HL-60 (cell line): ENCODE measurements around the gene ZNF622.

Experiments
- DNase-seq, 2 experiments: peaks; one replicate each; pipeline ENCODE4 v3.0.0-alpha.2; 2010 to 2020; ENCODE audit warnings: low read depth in 1 of 2, low spot score in 1 of 2
- H3K27ac ChIP-seq: fragments of 250-450 bp; sonication (Bioruptor Pico); replicated peaks from 2 replicates; pipeline ENCODE4 v1.5.1; 2020; ENCODE audit warnings: mild to moderate bottlenecking, moderate library complexity
- H3K27me3 ChIP-seq: fragments of 250-450 bp; sonication (Bioruptor Pico); 2 replicates; pipeline ENCODE4 v1.5.1; 2021; ENCODE audit warnings: mild to moderate bottlenecking, moderate library complexity; ENCODE audit not compliant: insufficient read depth, poor library complexity, severe bottlenecking
- H3K4me3 ChIP-seq: replicated peaks from 2 replicates; pipeline ENCODE4 v1.5.1; 2011; ENCODE audit warnings: mild to moderate bottlenecking, control low read depth, low read length; ENCODE audit not compliant: insufficient read depth
- CTCF ChIP-seq: IDR thresholded peaks from one replicate; pipeline ENCODE4 v1.5.1; 2011; ENCODE audit warnings: low read length, control low read depth, inconsistent platforms; ENCODE audit not compliant: insufficient read depth
- GABPA ChIP-seq: IDR thresholded peaks from 2 replicates; pipeline ENCODE4 v1.6.1; 2012; ENCODE audit warnings: low read depth
- POLR2AphosphoS5 ChIP-seq: IDR thresholded peaks from 2 replicates; pipeline ENCODE4 v1.6.1; 2012; ENCODE audit warnings: low read depth
- REST ChIP-seq: IDR thresholded peaks from 2 replicates; pipeline ENCODE4 v1.6.1; 2012; ENCODE audit warnings: low read depth; ENCODE audit not compliant: insufficient replicate concordance
- SPI1 ChIP-seq: IDR thresholded peaks from 2 replicates; pipeline ENCODE4 v1.6.1; 2012; ENCODE audit warnings: low read depth, mild to moderate bottlenecking, borderline replicate concordance

The ZNF622 gene

DNA sequence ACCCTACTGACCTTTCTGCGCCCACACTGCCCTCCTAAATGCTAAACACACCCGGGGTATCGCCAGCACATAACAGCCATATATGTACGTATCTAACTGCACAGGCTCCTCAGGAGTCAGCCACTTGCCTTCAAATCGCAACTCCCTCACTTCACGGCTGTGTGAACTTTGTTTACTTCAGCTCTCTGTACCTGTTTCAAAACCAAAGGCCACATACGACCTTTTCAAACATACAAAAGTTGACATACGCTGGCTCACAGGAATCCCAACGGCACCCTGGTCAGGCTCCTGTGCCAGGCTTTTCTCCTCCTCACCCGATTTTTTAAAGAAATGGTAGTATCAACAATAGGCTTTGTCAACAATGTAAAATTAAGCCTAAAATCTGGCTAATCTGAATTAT, 39.0 kb upstream of the ZNF622 start:
- Histone ChIP-seq H3K27me3 (no peaks in the 10 kb centered on the region), H3K4me3 (no peak overlapping the region), H3K27ac (no peak overlapping the region)
- DNase-seq, result no peak
- TF ChIP-seq SPI1 (no peak), CTCF (no peak), GABPA (no peak), POLR2AphosphoS5 (no peak), REST (no peak)

DNA sequence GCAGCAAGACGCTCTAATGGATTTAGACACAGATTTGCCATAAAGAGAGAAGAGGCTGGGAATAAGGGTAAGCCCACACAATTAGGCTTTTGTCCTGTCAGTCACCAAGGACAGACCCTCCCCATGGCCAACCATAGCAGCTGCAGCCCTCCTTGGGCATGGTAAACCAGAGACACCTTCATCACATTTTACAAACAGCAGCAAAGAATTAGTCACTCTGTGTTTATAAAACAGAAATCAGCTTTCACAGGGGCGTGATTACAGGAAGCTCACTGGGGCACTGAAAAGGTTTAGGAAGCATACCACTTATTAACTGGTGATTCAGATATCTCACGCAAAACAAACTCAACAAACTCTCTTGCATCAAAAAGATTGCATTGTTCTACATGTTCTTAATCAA, 37.3 kb upstream of the ZNF622 start:
- TF ChIP-seq REST, result no peak
- TF ChIP-seq POLR2AphosphoS5, result no peak
- no peak for TF ChIP-seq CTCF
- TF ChIP-seq GABPA, result no peak
- no peak for TF ChIP-seq SPI1
- no peaks in the 10 kb centered on the region for H3K27me3 ChIP-seq
- DNase-seq, result no peak
- no peak overlapping the region for H3K27ac ChIP-seq
- no peak overlapping the region for H3K4me3 ChIP-seq

DNA sequence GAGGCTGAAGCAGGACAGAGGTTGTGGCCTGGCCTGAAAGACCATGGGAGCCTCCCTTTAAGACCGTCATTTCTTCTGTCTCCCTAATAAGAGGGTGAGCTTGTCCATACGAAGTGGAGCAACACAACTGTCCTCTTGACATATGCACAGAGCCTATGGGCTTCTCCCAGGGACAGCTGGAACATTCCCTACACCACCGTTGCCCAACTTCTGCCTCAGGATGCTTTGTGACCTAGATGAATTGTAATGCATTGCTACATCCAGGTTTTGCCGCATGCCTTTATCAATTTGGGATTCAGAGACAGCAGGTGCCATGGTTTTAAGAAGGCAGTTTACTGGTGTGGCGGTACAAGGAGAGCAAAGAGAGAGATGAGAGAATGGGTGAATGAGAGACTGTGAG, 34.4 kb upstream of the ZNF622 start:
- H3K27ac ChIP-seq, result no peak overlapping the region
- DNase-seq, result no peak
- TF ChIP-seq REST, result no peak
- TF ChIP-seq CTCF, result no peak
- no peak for TF ChIP-seq GABPA
- TF ChIP-seq SPI1, result no peak
- TF ChIP-seq POLR2AphosphoS5, result no peak
- H3K4me3 ChIP-seq, result no peak overlapping the region
- no peaks in the 10 kb centered on the region for H3K27me3 ChIP-seq
